K562 (cell line): ENCODE measurements around the gene IMMP2L. TPM values are rescaled to one million over a fixed set of nuclear protein-coding genes. Genes with fewer than 3 reads are reported as not detected.

Experiments used
- ATAC-seq: fragments of 200-7000 bp; cut with Tn5 transposase; 3 replicates; pipeline ENCODE4 v1.9.1; 2020; ENCODE audit warnings: moderate library complexity
- BruUV-seq: library from RNA; stranded (reverse); fragments of 400-500 nt; replicated peaks from 2 replicates; lab custom pipeline; 2021; lab: Mats Ljungman, UMichigan
- CTCF ChIA-PET: fragments of 300-600 bp; formaldehyde crosslinking; extraction: SDS; loops from one replicate; lab custom pipeline; 2021; ENCODE audit warnings: low intra/inter-chr PET ratio; lab: Yijun Ruan, JAX
- POLR2A ChIA-PET: fragments of 300-600, 350-650 bp; sonication (Branson Sonifier 250); formaldehyde crosslinking; extraction: SDS; loops from one replicate; lab custom pipeline; 2021; ENCODE audit warnings: antibody characterized with exemption, inconsistent platforms; lab: Yijun Ruan, JAX
- DNase-seq, 4 experiments: peaks; one replicate each; pipeline versions ENCODE4 v3.0.0 to v3.0.0-alpha.2; 2011 to 2018; ENCODE audit warnings: low spot score in 3 of 4, mixed read lengths in 3 of 4; ENCODE audit errors: extremely low read depth in 1 of 4
- FAIRE-seq: peaks from 2 replicates; lab custom pipeline; 2011; peaks lifted over from hg19 to GRCh38; lab: Jason Lieb, UNC
- H2AFZ ChIP-seq: 2 replicates; pipeline ENCODE4 v1.6.0; 2011; ENCODE audit warnings: low read depth, low read length, control low read depth, inconsistent platforms
- H3K27ac ChIP-seq: fragments of 200-600 bp; 3 replicates; pipeline ENCODE4 v1.8.0; 2011; ENCODE audit warnings: low read depth, mild to moderate bottlenecking, control low read depth, inconsistent platforms, low read length, moderate library complexity, mixed read lengths; ENCODE audit errors: extremely low read depth
- H3K27me3 ChIP-seq, 2 experiments: fragments of 300-600 bp in 1 of 2; 2 replicates in 1 of 2; 3 replicates in 1 of 2; pipeline versions ENCODE4 v1.6.0 to v1.8.0; 2011; ENCODE audit warnings: inconsistent platforms in 2 of 2, low read length in 2 of 2, mild to moderate bottlenecking in 1 of 2, mixed read lengths in 1 of 2, moderate library complexity in 1 of 2; ENCODE audit not compliant: control insufficient read depth in 2 of 2, insufficient read depth in 2 of 2
- H3K36me3 ChIP-seq: fragments of 300-600 bp; 3 replicates; pipeline ENCODE4 v1.8.0; 2011; ENCODE audit warnings: mild to moderate bottlenecking, low read length, inconsistent platforms; ENCODE audit not compliant: control insufficient read depth, insufficient read depth
- H3K4me1 ChIP-seq, 2 experiments: fragments of 200-600 bp in 1 of 2; replicated peaks in 1 of 2; 2 replicates in 1 of 2; 3 replicates in 1 of 2; pipeline versions ENCODE4 v1.5.1 to v1.8.0; 2011; ENCODE audit warnings: inconsistent platforms in 2 of 2, low read length in 2 of 2, mild to moderate bottlenecking in 1 of 2, mixed read lengths in 1 of 2, moderate library complexity in 1 of 2; ENCODE audit not compliant: control insufficient read depth in 2 of 2, insufficient read depth in 2 of 2
- H3K4me2 ChIP-seq: 2 replicates; pipeline ENCODE4 v1.6.1; 2011; ENCODE audit warnings: low read length, control low read depth, inconsistent platforms, mixed read lengths; ENCODE audit not compliant: insufficient read depth
- H3K4me3 ChIP-seq: fragments of 200-600 bp; sonication (generic), shearing (Covaris generic); 2 replicates; pipeline ENCODE4 v1.5.1; 2016; ENCODE audit warnings: control low read depth, inconsistent platforms
- H3K79me2 ChIP-seq: fragments of 200-600 bp; 3 replicates; pipeline ENCODE4 v1.8.0; 2011; ENCODE audit warnings: low read length, inconsistent platforms; ENCODE audit not compliant: control insufficient read depth, insufficient read depth
- H3K9ac ChIP-seq, 2 experiments: 2 replicates each; pipeline versions ENCODE4 v1.6.0 to v1.6.1; 2011; ENCODE audit warnings: low read depth in 2 of 2, low read length in 2 of 2, control low read depth in 1 of 2, inconsistent platforms in 1 of 2, mild to moderate bottlenecking in 1 of 2, mixed read lengths in 1 of 2; ENCODE audit not compliant: insufficient read depth in 1 of 2
- H3K9me1 ChIP-seq: one replicate; pipeline ENCODE4 v1.6.0; 2011; ENCODE audit warnings: inconsistent platforms, mild to moderate bottlenecking, low read length, moderate library complexity; ENCODE audit not compliant: control insufficient read depth, insufficient read depth
- H3K9me3 ChIP-seq: replicated peaks from 2 replicates; pipeline ENCODE4 v1.5.1; 2011; ENCODE audit warnings: low read depth, low read length, inconsistent platforms; ENCODE audit not compliant: control insufficient read depth, insufficient read depth
- H4K20me1 ChIP-seq: replicated peaks from 2 replicates; pipeline ENCODE4 v1.6.1; 2011; ENCODE audit warnings: low read length, inconsistent platforms, mixed read lengths; ENCODE audit not compliant: control insufficient read depth, insufficient read depth
- DDX20 ChIP-seq: fragments of 450-650 bp; IDR thresholded peaks from 2 replicates; pipeline ENCODE4 v1.6.1; 2016; ENCODE audit warnings: missing genetic modification characterization, low read depth, mild to moderate bottlenecking, missing compliant biosample characterization, moderate library complexity
- EHMT2 ChIP-seq: fragments of 450-650 bp; IDR thresholded peaks from 2 replicates; pipeline ENCODE4 v1.6.1; 2018; ENCODE audit warnings: antibody characterized with exemption
- HNRNPH1 ChIP-seq: fragments of 200-400 bp; formaldehyde crosslinking; optimal IDR thresholded peaks from 2 replicates; pipeline ENCODE3; 2017; ENCODE audit warnings: low read depth, mild to moderate bottlenecking, low read length, moderate library complexity
- HNRNPL ChIP-seq: fragments of 200-400 bp; formaldehyde crosslinking; IDR thresholded peaks from 2 replicates; pipeline ENCODE4 v1.6.1; 2017; ENCODE audit warnings: low read depth, mild to moderate bottlenecking, low read length
- HSF4 ChIP-seq: fragments of 250-450 bp; sonication (Bioruptor Pico); IDR thresholded peaks from 2 replicates; pipeline ENCODE4 v2.1.2; 2022; ENCODE audit warnings: mild to moderate bottlenecking, moderate library complexity, borderline replicate concordance
- KLF6 ChIP-seq: fragments of 250-450 bp; sonication (Bioruptor Pico); IDR thresholded peaks from 2 replicates; pipeline ENCODE4 v1.4.0; 2020; ENCODE audit warnings: mild to moderate bottlenecking, moderate library complexity, borderline replicate concordance
- MAZ ChIP-seq, 2 experiments: fragments of 450-650 bp in 1 of 2; sonication (generic) in 1 of 2; formaldehyde crosslinking; IDR thresholded peaks in 1 of 2; conservative IDR thresholded peaks in 1 of 2; 2 replicates each; pipeline versions ENCODE4 v1.4.0 to v1.5.0; 2020; ENCODE audit warnings: mild to moderate bottlenecking in 1 of 2, missing genetic modification reagents in 1 of 2
- MECOM ChIP-seq: fragments of 250-450 bp; sonication (Bioruptor Pico); IDR thresholded peaks from 2 replicates; pipeline ENCODE4 v1.8.0; 2022; ENCODE audit warnings: inconsistent platforms
- MEF2D ChIP-seq: conservative IDR thresholded peaks from 2 replicates; pipeline ENCODE4 v1.6.1; 2016; ENCODE audit warnings: low read depth, missing genetic modification characterization, missing compliant biosample characterization
- MYNN ChIP-seq, 2 experiments: sonication (generic); formaldehyde crosslinking in 1 of 2; IDR thresholded peaks; 2 replicates each; pipeline versions ENCODE4 v1.5.0 to v1.6.1; 2016 to 2020; ENCODE audit warnings: antibody characterized with exemption in 1 of 2, missing genetic modification reagents in 1 of 2
- SMAD3 ChIP-seq: fragments of 450-650 bp; formaldehyde crosslinking; conservative IDR thresholded peaks from 2 replicates; pipeline ENCODE4 v1.4.0; 2020; ENCODE audit warnings: mild to moderate bottlenecking
- ZBTB43 ChIP-seq: sonication (generic); formaldehyde crosslinking; IDR thresholded peaks from 2 replicates; pipeline ENCODE4 v1.8.0; 2023; ENCODE audit warnings: mild to moderate bottlenecking, missing genetic modification reagents
- ZNF217 ChIP-seq: sonication (generic); formaldehyde crosslinking; IDR thresholded peaks from 2 replicates; pipeline ENCODE4 v1.8.0; 2022; ENCODE audit warnings: mild to moderate bottlenecking, missing genetic modification reagents
- ZNF311 ChIP-seq: fragments of 250-450 bp; sonication (Bioruptor Pico); IDR thresholded peaks from 2 replicates; pipeline ENCODE4 v1.4.0; 2020; ENCODE audit warnings: mild to moderate bottlenecking, moderate library complexity
- WGBS: fragments of 100-300 bp; shearing (Covaris generic); methylation state at CpG from one replicate; pipeline ENCODE4 v1.1.6; 2016; ENCODE audit warnings: low coverage, mixed read lengths; ENCODE audit not compliant: insufficient coverage; ENCODE audit errors: missing lambda C conversion rate; 5-methylcytosine and 5-hydroxymethylcytosine counted together
- in situ Hi-C: fragments of 300-500 bp; cut with MboI; formaldehyde crosslinking; loops from 4 replicates; pipeline ENCODE4 v1.15.0; 2018; ENCODE audit warnings: inconsistent platforms, mixed read lengths
- intact Hi-C: fragments of 100-400 bp; cut with micrococcal nuclease; formaldehyde crosslinking; loops from 2 replicates; pipeline ENCODE4 v1.14.2; 2022
- polyA plus RNA-seq, 8 experiments: library from polyadenylated mRNA; depleted of rRNA in 4 of 8; stranded (reverse) in 5 of 8; unstranded in 3 of 8; fragments of >200 nt; fragmentation: Nextera tagmentation in 2 of 8; fragmentation: Illumina TruSeq in 1 of 8; extraction: Ambion mirVana in 2 of 8; extraction: Trizol in 1 of 8; gene quantifications; 2 replicates each; pipeline versions ENCODE4 v1.2.1 to v1.2.3, GENCODE V29; 2011 to 2014; ENCODE audit warnings: inconsistent platforms in 1 of 8, missing spikeins in 1 of 8
- total RNA-seq, 7 experiments: library from RNA; depleted of rRNA in 6 of 7; stranded (reverse); fragments of >200 nt in 6 of 7; fragmentation: Illumina TruSeq in 2 of 7; extraction: Trizol in 2 of 7; gene quantifications; 2 replicates each; pipeline versions ENCODE4 v1.2.1 to v1.2.3, GENCODE V29; 2011 to 2021; ENCODE audit warnings: low replicate concordance in 1 of 7
- TF ChIP-seq, protein P1 (sequence below): sonication (generic); formaldehyde crosslinking; IDR thresholded peaks from 2 replicates; pipeline ENCODE4 v1.8.0; 2022; ENCODE audit warnings: missing genetic modification reagents, mild to moderate bottlenecking, borderline replicate concordance

The IMMP2L gene
- total and polyA plus RNA-seq, 9 of the 15 experiments (the other 6 are each of a cell fraction or from before 2014, with no cell fraction given) = 29.7 to 116 (median 53.0) TPM

- Histone ChIP-seq H3K4me2 (no peak overlapping the region), H2AFZ (no peak overlapping the region), H3K9me1 (no peaks in the 10 kb centered on the region), H3K4me1 (no peaks in the 10 kb centered on the region), H3K27ac (no peak overlapping the region), H3K79me2 (no peaks in the 10 kb centered on the region), H3K27me3 (no peaks in the 10 kb centered on the region), H3K36me3 (no peaks in the 10 kb centered on the region), H3K4me3 (no peak overlapping the region), H4K20me1 (no peaks in the 10 kb centered on the region), H3K9ac (no peak overlapping the region), H3K9me3 (no peaks in the 10 kb centered on the region)
- DNase-seq = no peak
- ATAC-seq = no peak
- no peak for FAIRE-seq
- WGBS = 61% methylated on average over 3 of the region's 3 CpGs
- in situ Hi-C loops = no loop called here
- BruUV-seq = no TSS peak
- ChIA-PET CTCF (no interaction called here), POLR2A (interaction anchor here (1.0 kb wide), 1 partner anchor 14 kb away, joined by 3 read pairs; no protein-coding TSS in a partner anchor)
- intact Hi-C loops = no loop called here
- TF ChIP-seq ZNF311 (no peak), KLF6 (CRISPR knock-in tag) (no peak), MYNN (IDR thresholded peaks at IDR 0.05) (no peak), MYNN (CRISPR knock-in tag; IDR thresholded peaks at IDR 0.05) (no peak), HNRNPH1 (no peak), HNRNPL (no peak), HSF4 (CRISPR knock-in tag) (no peak), ZBTB43 (CRISPR knock-in tag) (no peak), MAZ (CRISPR knock-in tag; conservative IDR thresholded peaks at IDR 0.05 in 1 of 2, IDR thresholded peaks at IDR 0.05 in 1 of 2) (no peak), MEF2D (tag) (no peak), SMAD3 (CRISPR knock-in tag) (no peak), ZNF217 (CRISPR knock-in tag) (no peak), EHMT2 (no peak), MECOM (no peak), DDX20 (tag) (no peak)
- TF ChIP-seq, protein P1, sequence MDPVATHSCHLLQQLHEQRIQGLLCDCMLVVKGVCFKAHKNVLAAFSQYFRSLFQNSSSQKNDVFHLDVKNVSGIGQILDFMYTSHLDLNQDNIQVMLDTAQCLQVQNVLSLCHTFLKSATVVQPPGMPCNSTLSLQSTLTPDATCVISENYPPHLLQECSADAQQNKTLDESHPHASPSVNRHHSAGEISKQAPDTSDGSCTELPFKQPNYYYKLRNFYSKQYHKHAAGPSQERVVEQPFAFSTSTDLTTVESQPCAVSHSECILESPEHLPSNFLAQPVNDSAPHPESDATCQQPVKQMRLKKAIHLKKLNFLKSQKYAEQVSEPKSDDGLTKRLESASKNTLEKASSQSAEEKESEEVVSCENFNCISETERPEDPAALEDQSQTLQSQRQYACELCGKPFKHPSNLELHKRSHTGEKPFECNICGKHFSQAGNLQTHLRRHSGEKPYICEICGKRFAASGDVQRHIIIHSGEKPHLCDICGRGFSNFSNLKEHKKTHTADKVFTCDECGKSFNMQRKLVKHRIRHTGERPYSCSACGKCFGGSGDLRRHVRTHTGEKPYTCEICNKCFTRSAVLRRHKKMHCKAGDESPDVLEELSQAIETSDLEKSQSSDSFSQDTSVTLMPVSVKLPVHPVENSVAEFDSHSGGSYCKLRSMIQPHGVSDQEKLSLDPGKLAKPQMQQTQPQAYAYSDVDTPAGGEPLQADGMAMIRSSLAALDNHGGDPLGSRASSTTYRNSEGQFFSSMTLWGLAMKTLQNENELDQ (CRISPR knock-in tag) = no peak
Measured at GRCh38 chr7:111108496-111108895, 453.8 kb downstream of the IMMP2L start.
